ENCODE data around the gene NKPD1. TPM values are rescaled to one million over a fixed set of nuclear protein-coding genes. Genes with fewer than 3 reads are reported as not detected.

The NKPD1 gene
- total RNA-seq, 3 donors from 2014 or later, result 0.16 to 1.3 (median 1.0) TPM

DNA sequence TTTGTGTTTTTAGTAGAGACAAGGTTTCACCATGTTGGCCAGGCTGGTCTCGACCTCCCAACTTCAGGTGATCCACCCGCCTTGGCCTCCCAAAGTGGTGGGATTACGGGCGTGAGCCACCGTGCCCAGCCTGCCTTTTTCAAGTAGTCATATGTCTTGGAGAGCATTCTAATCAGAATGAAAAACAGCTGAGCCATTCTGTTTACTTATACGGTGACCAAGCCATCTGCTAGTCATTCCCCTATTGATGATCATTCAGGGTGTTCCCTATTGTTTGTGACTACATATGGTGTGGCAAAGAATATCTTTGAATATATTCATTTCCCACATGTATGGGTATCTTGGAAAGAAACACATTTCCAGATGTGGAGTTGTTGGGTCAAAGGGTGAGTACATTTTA lies 35.0 kb upstream of the NKPD1 start:
- intact Hi-C loops (cut with DNase I; ENCODE audit: low total_unique reads), result no loop called here
- Histone ChIP-seq H3K27me3 (no peaks in the 10 kb centered on the region), H3K9me3 (no peaks in the 10 kb centered on the region)

GRCh38 chr19:45191375-45191774 lies 30.6 kb upstream of the NKPD1 start:
- peak overlapping the region in 1 of 2 donors; percentile 43 for H3K27ac ChIP-seq
- peak in 1 of 2 donors; percentile 37 for DNase-seq (ENCODE audit: low spot score in 2 of 2)
- TF ChIP-seq POLR2AphosphoS5 (IDR thresholded peaks at IDR 0.05) (no peak), POLR2A (IDR thresholded peaks at IDR 0.05) (no peak)
- TF ChIP-seq, protein P1, sequence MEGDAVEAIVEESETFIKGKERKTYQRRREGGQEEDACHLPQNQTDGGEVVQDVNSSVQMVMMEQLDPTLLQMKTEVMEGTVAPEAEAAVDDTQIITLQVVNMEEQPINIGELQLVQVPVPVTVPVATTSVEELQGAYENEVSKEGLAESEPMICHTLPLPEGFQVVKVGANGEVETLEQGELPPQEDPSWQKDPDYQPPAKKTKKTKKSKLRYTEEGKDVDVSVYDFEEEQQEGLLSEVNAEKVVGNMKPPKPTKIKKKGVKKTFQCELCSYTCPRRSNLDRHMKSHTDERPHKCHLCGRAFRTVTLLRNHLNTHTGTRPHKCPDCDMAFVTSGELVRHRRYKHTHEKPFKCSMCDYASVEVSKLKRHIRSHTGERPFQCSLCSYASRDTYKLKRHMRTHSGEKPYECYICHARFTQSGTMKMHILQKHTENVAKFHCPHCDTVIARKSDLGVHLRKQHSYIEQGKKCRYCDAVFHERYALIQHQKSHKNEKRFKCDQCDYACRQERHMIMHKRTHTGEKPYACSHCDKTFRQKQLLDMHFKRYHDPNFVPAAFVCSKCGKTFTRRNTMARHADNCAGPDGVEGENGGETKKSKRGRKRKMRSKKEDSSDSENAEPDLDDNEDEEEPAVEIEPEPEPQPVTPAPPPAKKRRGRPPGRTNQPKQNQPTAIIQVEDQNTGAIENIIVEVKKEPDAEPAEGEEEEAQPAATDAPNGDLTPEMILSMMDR (IDR thresholded peaks at IDR 0.05), result no peak

More for the DNA sequence above, 35.0 kb upstream of the NKPD1 start:
- H3K36me3 ChIP-seq, result no peaks in the 10 kb centered on the region
- DNase-seq (ENCODE audit: low spot score in 2 of 2), result no peak
- no peaks in the 10 kb centered on the region for H3K4me1 ChIP-seq
- TF ChIP-seq POLR2AphosphoS5 (IDR thresholded peaks at IDR 0.05) (no peak), POLR2A (IDR thresholded peaks at IDR 0.05) (no peak)
- TF ChIP-seq, protein P1 (IDR thresholded peaks at IDR 0.05), result no peak
- H3K4me3 ChIP-seq, result no peak overlapping the region
- H3K27ac ChIP-seq, result no peak overlapping the region

GRCh38 chr19:45189971-45190370 lies 29.2 kb upstream of the NKPD1 start:
- Histone ChIP-seq H3K4me1 (no peaks in the 10 kb centered on the region), H3K9me3 (no peaks in the 10 kb centered on the region), H3K27me3 (no peaks in the 10 kb centered on the region), H3K36me3 (no peaks in the 10 kb centered on the region), H3K4me3 (no peak overlapping the region), H3K27ac (no peak overlapping the region)
- DNase-seq (ENCODE audit: low spot score in 2 of 2), result no peak
- intact Hi-C loops (cut with DNase I; ENCODE audit: low total_unique reads), result no loop called here
- TF ChIP-seq POLR2A (IDR thresholded peaks at IDR 0.05), result no peak
- no peak for TF ChIP-seq POLR2AphosphoS5 (IDR thresholded peaks at IDR 0.05)

More at GRCh38 chr19:45191375-45191774, 30.6 kb upstream of the NKPD1 start:
- no peaks in the 10 kb centered on the region for H3K9me3 ChIP-seq
- no peak overlapping the region for H3K4me3 ChIP-seq
- intact Hi-C loops (cut with DNase I; ENCODE audit: low total_unique reads), result no loop called here
- H3K4me1 ChIP-seq, result no peaks in the 10 kb centered on the region
- no peaks in the 10 kb centered on the region for H3K27me3 ChIP-seq
- H3K36me3 ChIP-seq, result no peaks in the 10 kb centered on the region

- intact Hi-C loops (cut with DNase I; ENCODE audit: low total_unique reads), result no loop called here
- H3K27ac ChIP-seq, result no peak overlapping the region
- no peaks in the 10 kb centered on the region for H3K36me3 ChIP-seq
- H3K9me3 ChIP-seq, result no peaks in the 10 kb centered on the region
- DNase-seq (ENCODE audit: low spot score in 2 of 2), result no peak
- no peaks in the 10 kb centered on the region for H3K4me1 ChIP-seq
- TF ChIP-seq, protein P1 (IDR thresholded peaks at IDR 0.05), result peak; percentile 24 to 43 (median 40)
- no peak for TF ChIP-seq POLR2AphosphoS5 (IDR thresholded peaks at IDR 0.05)
- no peak for TF ChIP-seq POLR2A (IDR thresholded peaks at IDR 0.05)
- H3K27me3 ChIP-seq, result no peaks in the 10 kb centered on the region
- H3K4me3 ChIP-seq, result no peak overlapping the region
Observed at GRCh38 chr19:45187421-45188100, 26.8 kb upstream of the NKPD1 start.

- no peak overlapping the region for H3K4me3 ChIP-seq
- no peaks in the 10 kb centered on the region for H3K27me3 ChIP-seq
- no peaks in the 10 kb centered on the region for H3K36me3 ChIP-seq
- no peaks in the 10 kb centered on the region for H3K4me1 ChIP-seq
- no peak for DNase-seq (ENCODE audit: low spot score in 2 of 2)
- intact Hi-C loops (cut with DNase I; ENCODE audit: low total_unique reads), result no loop called here
- H3K27ac ChIP-seq, result no peak overlapping the region
- TF ChIP-seq POLR2A (IDR thresholded peaks at IDR 0.05) (no peak), POLR2AphosphoS5 (IDR thresholded peaks at IDR 0.05) (no peak)
- TF ChIP-seq, protein P1 (IDR thresholded peaks at IDR 0.05), result no peak
- H3K9me3 ChIP-seq, result no peaks in the 10 kb centered on the region
Observed at GRCh38 chr19:45186509-45187334, 25.9 kb upstream of the NKPD1 start.

Measured in breast epithelium (tissue), 4 donors.